Fibroblast of gingiva (primary cell): ENCODE results near the gene SLCO1C1.
"Not testable (repeated sequence)": the region's sequence is repeated elsewhere in the genome, so short reads cannot be mapped to it uniquely, and the experiment has no call there.

Experiments
- DNase-seq: peaks from one replicate; pipeline ENCODE4 v3.0.0-alpha.2; 2011; ENCODE audit warnings: low read depth

The SLCO1C1 gene

GRCh38 chr12:20695232-20695631 is at the start of gene SLCO1C1:
Gene SLCO1C1 (plus strand): TSS chr12:20695332. CDS start chr12:20699577, 4,245 bp downstream.
- peak; percentile 1 for DNase-seq

- DNase-seq = peak; percentile 51
Observed at GRCh38 chr12:20646239-20646827, 48.8 kb upstream of the SLCO1C1 start.

- no peak for DNase-seq
Observed at GRCh38 chr12:20653871-20654270, 41.3 kb upstream of the SLCO1C1 start.

GRCh38 chr12:20656600-20656999 is 38.5 kb upstream of the SLCO1C1 start:
- DNase-seq = no peak

- no peak for DNase-seq
Observed at GRCh38 chr12:20657496-20657895, 37.6 kb upstream of the SLCO1C1 start.

- DNase-seq = no peak
Observed at GRCh38 chr12:20681334-20681733, 13.8 kb upstream of the SLCO1C1 start.

GRCh38 chr12:20696181-20696905 is 1.2 kb downstream of the SLCO1C1 start:
- DNase-seq = peak; percentile 7

GRCh38 chr12:20701106-20701505 is 6.0 kb downstream of the SLCO1C1 start:
- no peak for DNase-seq

GRCh38 chr12:20704860-20705259 is 9.7 kb downstream of the SLCO1C1 start:
- no peak for DNase-seq

GRCh38 chr12:20711846-20712245 is 16.7 kb downstream of the SLCO1C1 start:
- no peak for DNase-seq

GRCh38 chr12:20716037-20716436 is 20.9 kb downstream of the SLCO1C1 start:
- no peak for DNase-seq

GRCh38 chr12:20716985-20717384 is 21.9 kb downstream of the SLCO1C1 start:
- no peak for DNase-seq

GRCh38 chr12:20718294-20718693 is 23.2 kb downstream of the SLCO1C1 start:
- no peak for DNase-seq

- DNase-seq = no peak
Observed at GRCh38 chr12:20722142-20722541, 27.0 kb downstream of the SLCO1C1 start.

- DNase-seq = no peak
Observed at GRCh38 chr12:20731274-20731673, 36.1 kb downstream of the SLCO1C1 start.

GRCh38 chr12:20740972-20741371 is 45.8 kb downstream of the SLCO1C1 start:
- no peak for DNase-seq

- no peak for DNase-seq
Observed at GRCh38 chr12:20748198-20748597, 53.1 kb downstream of the SLCO1C1 start.

GRCh38 chr12:20751046-20751445 is 55.9 kb downstream of the SLCO1C1 start:
- DNase-seq = no peak

- DNase-seq = no peak
Observed at GRCh38 chr12:20777420-20777819, 82.3 kb downstream of the SLCO1C1 start.

GRCh38 chr12:20778969-20779368 is 83.8 kb downstream of the SLCO1C1 start:
- no peak for DNase-seq

- not testable (repeated sequence) for DNase-seq
Observed at GRCh38 chr12:20779971-20780370, 84.8 kb downstream of the SLCO1C1 start.

- DNase-seq = not testable (repeated sequence)
Observed at GRCh38 chr12:20783796-20784357, 88.7 kb downstream of the SLCO1C1 start.

GRCh38 chr12:20792971-20793370 is 97.8 kb downstream of the SLCO1C1 start:
- no peak for DNase-seq
